Neural progenitor cell (in vitro differentiated cells): ENCODE measurements around the gene UBA1.

Source experiments
- EZH2 ChIP-seq: fragments of 200-600 bp; sonication (generic); IDR thresholded peaks from 2 replicates; pipeline ENCODE4 v1.6.1; 2017; ENCODE audit warnings: antibody characterized with exemption, mild to moderate bottlenecking, moderate library complexity
- EZH2phosphoT487 ChIP-seq: fragments of 200-600 bp; sonication (generic); IDR thresholded peaks from 2 replicates; pipeline ENCODE4 v1.6.1; 2017; ENCODE audit warnings: antibody characterized with exemption
- TF ChIP-seq, protein P1 (sequence below): fragments of 200-600 bp; sonication (generic); IDR thresholded peaks from 2 replicates; pipeline ENCODE4 v1.5.1; 2017; ENCODE audit warnings: antibody characterized with exemption, mild to moderate bottlenecking

DNA sequence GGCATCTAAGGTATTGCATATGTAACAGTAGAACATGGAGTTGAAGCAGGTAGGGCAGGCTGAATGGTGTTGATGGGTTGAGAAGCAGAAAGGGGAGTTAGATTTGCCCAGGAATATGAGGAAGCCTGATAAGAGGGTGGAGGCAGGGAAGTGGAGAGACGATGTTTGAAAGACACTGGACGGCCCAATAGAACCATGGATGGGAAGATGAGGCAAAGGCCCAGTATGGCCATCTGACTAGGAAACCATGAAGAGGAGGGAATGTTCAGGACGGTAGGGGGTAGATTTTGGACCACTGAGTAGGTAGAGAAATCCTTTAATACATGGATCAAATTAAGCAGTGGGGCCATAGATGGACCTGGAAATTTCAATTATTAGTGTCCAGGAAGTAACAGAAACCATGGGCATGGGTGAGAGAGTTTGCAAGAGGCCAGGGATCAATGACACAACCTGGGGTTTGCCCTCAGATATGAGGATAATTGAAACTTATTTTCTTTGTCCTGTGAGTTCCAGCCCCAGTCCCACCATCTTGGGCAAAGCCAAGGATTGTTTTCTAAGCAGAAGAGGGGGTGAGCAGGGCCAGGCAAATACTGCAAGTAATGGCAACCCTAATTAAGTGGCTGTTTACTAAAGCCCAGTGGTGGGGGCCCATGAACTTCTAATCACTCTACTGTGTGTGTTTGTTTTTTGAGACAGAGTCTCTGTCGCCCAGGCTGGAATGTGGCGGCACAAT is 36.7 kb downstream of the UBA1 start:
- TF ChIP-seq, protein P1, sequence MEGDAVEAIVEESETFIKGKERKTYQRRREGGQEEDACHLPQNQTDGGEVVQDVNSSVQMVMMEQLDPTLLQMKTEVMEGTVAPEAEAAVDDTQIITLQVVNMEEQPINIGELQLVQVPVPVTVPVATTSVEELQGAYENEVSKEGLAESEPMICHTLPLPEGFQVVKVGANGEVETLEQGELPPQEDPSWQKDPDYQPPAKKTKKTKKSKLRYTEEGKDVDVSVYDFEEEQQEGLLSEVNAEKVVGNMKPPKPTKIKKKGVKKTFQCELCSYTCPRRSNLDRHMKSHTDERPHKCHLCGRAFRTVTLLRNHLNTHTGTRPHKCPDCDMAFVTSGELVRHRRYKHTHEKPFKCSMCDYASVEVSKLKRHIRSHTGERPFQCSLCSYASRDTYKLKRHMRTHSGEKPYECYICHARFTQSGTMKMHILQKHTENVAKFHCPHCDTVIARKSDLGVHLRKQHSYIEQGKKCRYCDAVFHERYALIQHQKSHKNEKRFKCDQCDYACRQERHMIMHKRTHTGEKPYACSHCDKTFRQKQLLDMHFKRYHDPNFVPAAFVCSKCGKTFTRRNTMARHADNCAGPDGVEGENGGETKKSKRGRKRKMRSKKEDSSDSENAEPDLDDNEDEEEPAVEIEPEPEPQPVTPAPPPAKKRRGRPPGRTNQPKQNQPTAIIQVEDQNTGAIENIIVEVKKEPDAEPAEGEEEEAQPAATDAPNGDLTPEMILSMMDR: no peak
- TF ChIP-seq EZH2 (no peak), EZH2phosphoT487 (no peak)
